ENCODE data around the gene PLEKHH1.
"Not testable (repeated sequence)": the region's sequence is repeated elsewhere in the genome, so short reads cannot be mapped to it uniquely, and the experiment has no call there.

The PLEKHH1 gene

GRCh38 chr14:67536087-67536486 lies 3.0 kb downstream of the PLEKHH1 start:
- no peak for DNase-seq

- DNase-seq: no peak
These were observed 4.6 kb downstream of the PLEKHH1 start for GRCh38 chr14:67537736-67538135.

- DNase-seq: no peak
These were observed 5.4 kb downstream of the PLEKHH1 start for GRCh38 chr14:67538501-67538900.

- DNase-seq: no peak
These were observed 6.0 kb downstream of the PLEKHH1 start for GRCh38 chr14:67539116-67539515.

- DNase-seq: no peak
These were observed 8.6 kb downstream of the PLEKHH1 start for GRCh38 chr14:67541448-67542387.

GRCh38 chr14:67542620-67543019 lies 9.5 kb downstream of the PLEKHH1 start:
- DNase-seq: not testable (repeated sequence)

- DNase-seq: no peak
These were observed 11.5 kb downstream of the PLEKHH1 start for GRCh38 chr14:67544590-67544989.

- no peak for DNase-seq
These were observed 14.2 kb downstream of the PLEKHH1 start for GRCh38 chr14:67547224-67547780.

GRCh38 chr14:67549734-67550133 lies 16.6 kb downstream of the PLEKHH1 start:
- DNase-seq: no peak

GRCh38 chr14:67551123-67551522 lies 18.0 kb downstream of the PLEKHH1 start:
- no peak for DNase-seq

- no peak for DNase-seq
These were observed 18.9 kb downstream of the PLEKHH1 start for GRCh38 chr14:67551940-67552339.

GRCh38 chr14:67553547-67553946 lies 20.5 kb downstream of the PLEKHH1 start:
- no peak for DNase-seq

GRCh38 chr14:67554341-67554740 lies 21.3 kb downstream of the PLEKHH1 start:
- no peak for DNase-seq

- no peak for DNase-seq
These were observed 22.5 kb downstream of the PLEKHH1 start for GRCh38 chr14:67555518-67556090.

GRCh38 chr14:67556671-67557070 lies 23.6 kb downstream of the PLEKHH1 start:
- no peak for DNase-seq

GRCh38 chr14:67557118-67557517 lies 24.0 kb downstream of the PLEKHH1 start:
- DNase-seq: no peak

- DNase-seq: no peak
These were observed 24.6 kb downstream of the PLEKHH1 start for GRCh38 chr14:67557656-67558055.

- no peak for DNase-seq
These were observed 26.5 kb downstream of the PLEKHH1 start for GRCh38 chr14:67559639-67560038.

- no peak for DNase-seq
These were observed 29.1 kb downstream of the PLEKHH1 start for GRCh38 chr14:67562025-67562775.

- no peak for DNase-seq
These were observed 29.7 kb downstream of the PLEKHH1 start for GRCh38 chr14:67562776-67563150.

- DNase-seq: no peak
These were observed 31.1 kb downstream of the PLEKHH1 start for GRCh38 chr14:67564236-67564635.

- DNase-seq: no peak
These were observed 33.8 kb downstream of the PLEKHH1 start for GRCh38 chr14:67566908-67567307.

- no peak for DNase-seq
These were observed 34.6 kb downstream of the PLEKHH1 start for GRCh38 chr14:67567654-67568053.
